B cell (primary cell): ENCODE measurements around the gene FXYD3. TPM values are rescaled to one million over a fixed set of nuclear protein-coding genes. Genes with fewer than 3 reads are reported as not detected.

Experiments
- ATAC-seq: fragments of 200-7000 bp; cut with Tn5 transposase; one replicate; pipeline ENCODE4 v1.10.0; 2021; ENCODE audit warnings: low read depth, mild to moderate bottlenecking, moderate number of reproducible peaks, moderate library complexity
- CTCF ChIA-PET: fragments of 350-600 bp; sonication (Branson Sonifier 250); formaldehyde crosslinking; loops from one replicate; lab custom pipeline; 2021; ENCODE audit warnings: antibody characterized with exemption, inconsistent platforms; lab: Charles Lee
- POLR2A ChIA-PET: fragments of 350-600 bp; sonication (Branson Sonifier 250); formaldehyde crosslinking; loops from one replicate; lab custom pipeline; 2021; ENCODE audit warnings: antibody characterized with exemption; lab: Charles Lee
- DNase-seq: peaks from one replicate; pipeline ENCODE4 v3.0.0; 2013
- H2AFZ ChIP-seq: 2 replicates; pipeline ENCODE4 v1.6.1; 2012; ENCODE audit warnings: mild to moderate bottlenecking, low read depth, low read length; ENCODE audit not compliant: insufficient read depth, poor library complexity, severe bottlenecking
- H3K27ac ChIP-seq, 2 donors: 1 replicate in 1 of 2; 2 replicates in 1 of 2; pipeline ENCODE4 v1.5.1; 2012 to 2013; ENCODE audit warnings: low read length in 2 of 2, mild to moderate bottlenecking in 2 of 2, moderate library complexity in 1 of 2
- H3K27me3 ChIP-seq, 4 experiments: fragments of 200-600 bp in 1 of 4; sonication (generic) in 1 of 4; replicated peaks in 1 of 4; 1 replicate in 2 of 4; 2 replicates in 2 of 4; pipeline versions ENCODE4 v1.6.1 to v1.7.0; 2013 to 2016; ENCODE audit warnings: low read length in 3 of 4, mild to moderate bottlenecking in 2 of 4, mixed read lengths in 1 of 4, moderate library complexity in 1 of 4; ENCODE audit not compliant: insufficient read depth in 4 of 4, control insufficient read depth in 3 of 4; ENCODE audit errors: control extremely low read depth in 1 of 4
- H3K36me3 ChIP-seq, 2 experiments: replicated peaks in 1 of 2; 1 replicate in 1 of 2; 2 replicates in 1 of 2; pipeline versions ENCODE4 v1.6.1 to v1.7.1; 2013; ENCODE audit warnings: low read length in 1 of 2; ENCODE audit not compliant: insufficient read depth in 2 of 2, control insufficient read depth in 1 of 2; ENCODE audit errors: control extremely low read depth in 1 of 2, extremely low read depth in 1 of 2
- H3K4me1 ChIP-seq, 2 donors: fragments of 200-600 bp in 1 of 2; sonication (generic) in 1 of 2; 1 replicate in 1 of 2; 2 replicates in 1 of 2; pipeline versions ENCODE4 v1.5.1 to v1.6.1; 2013 to 2017; ENCODE audit warnings: low read length in 2 of 2; ENCODE audit not compliant: control insufficient read depth in 2 of 2, insufficient read depth in 2 of 2
- H3K4me2 ChIP-seq: replicated peaks from 2 replicates; pipeline ENCODE3; 2012; ENCODE audit warnings: mild to moderate bottlenecking, low read depth, low read length; ENCODE audit not compliant: poor library complexity, severe bottlenecking
- H3K4me3 ChIP-seq, 5 experiments: fragments of 200-600 bp in 1 of 5; sonication (generic) in 1 of 5; 1 replicate in 3 of 5; 2 replicates in 2 of 5; pipeline versions ENCODE4 v1.5.1 to v1.7.0; 2011 to 2016; ENCODE audit warnings: low read length in 4 of 5, mild to moderate bottlenecking in 4 of 5, low read depth in 2 of 5, control low read depth in 1 of 5, moderate library complexity in 1 of 5; ENCODE audit not compliant: insufficient read depth in 1 of 5; ENCODE audit errors: control extremely low read depth in 1 of 5, extremely low read depth in 1 of 5
- H3K79me2 ChIP-seq: fragments of 200-600 bp; sonication (generic); one replicate; pipeline ENCODE4 v1.6.0; 2016; ENCODE audit warnings: low read length; ENCODE audit not compliant: control insufficient read depth, insufficient read depth
- H3K9ac ChIP-seq: fragments of 200-600 bp; sonication (generic); 2 replicates; pipeline ENCODE4 v1.6.1; 2017; ENCODE audit warnings: mild to moderate bottlenecking, low read length, moderate library complexity
- H3K9me3 ChIP-seq, 3 donors: one replicate each; pipeline versions ENCODE4 v1.6.1 to v1.7.1; 2013; ENCODE audit warnings: low read length in 2 of 3; ENCODE audit not compliant: control insufficient read depth in 2 of 3, insufficient read depth in 1 of 3; ENCODE audit errors: control extremely low read depth in 1 of 3
- H4K20me1 ChIP-seq: 2 replicates; pipeline ENCODE4 v1.6.0; 2012; ENCODE audit warnings: mild to moderate bottlenecking, low read length; ENCODE audit not compliant: insufficient read depth, control insufficient read depth, poor library complexity, severe bottlenecking
- H3K27ac Mint-ChIP-seq: one replicate; pipeline ENCODE4 v1.8.0; 2021; ENCODE audit warnings: mixed read lengths
- H3K27me3 Mint-ChIP-seq: one replicate; pipeline ENCODE4 v1.8.0; 2021; ENCODE audit warnings: mixed read lengths
- H3K4me1 Mint-ChIP-seq: one replicate; pipeline ENCODE4 v1.8.0; 2021; ENCODE audit warnings: mixed read lengths
- H3K4me3 Mint-ChIP-seq: one replicate; pipeline ENCODE4 v1.8.0; 2021; ENCODE audit warnings: mixed read lengths
- H3K9me3 Mint-ChIP-seq: one replicate; pipeline ENCODE4 v1.8.0; 2022; ENCODE audit warnings: mixed read lengths; ENCODE audit not compliant: insufficient read depth
- EZH2 ChIP-seq: IDR thresholded peaks from 2 replicates; pipeline ENCODE4 v1.6.1; 2012; ENCODE audit warnings: borderline replicate concordance, low read depth, mild to moderate bottlenecking, moderate library complexity, low read length; ENCODE audit not compliant: insufficient read depth, poor library complexity, severe bottlenecking
- WGBS: methylation state at CpG from one replicate; pipeline ENCODE4 v1.1.5; 2013; ENCODE audit warnings: missing lambda C conversion rate; ENCODE audit not compliant: insufficient coverage; 5-methylcytosine and 5-hydroxymethylcytosine counted together
- intact Hi-C: fragments of 100-400 bp; cut with micrococcal nuclease; formaldehyde crosslinking; loops from one replicate; pipeline ENCODE4 v1.10.0; 2022
- polyA plus RNA-seq: library from polyadenylated mRNA; depleted of rRNA; stranded (reverse); fragments of >200 nt; gene quantifications from 2 replicates; pipeline ENCODE4 v1.2.3, GENCODE V29; 2012
- total RNA-seq, 2 donors: library from RNA; stranded (reverse); fragments of 120-200 nt in 1 of 2; gene quantifications; 1 replicate in 1 of 2; 2 replicates in 1 of 2; pipeline versions ENCODE4 v1.2.3 to v1.2.4, GENCODE V29; 2013 to 2022
- TF ChIP-seq, protein P1 (sequence below): fragments of 200-600 bp; IDR thresholded peaks from one replicate; pipeline ENCODE4 v1.8.0; 2022; ENCODE audit warnings: antibody characterized with exemption, mild to moderate bottlenecking

FXYD3 gene
- total and polyA plus RNA-seq, 2 donors (not counting 1 experiment from before 2014, with no cell fraction given): not detected

DNA sequence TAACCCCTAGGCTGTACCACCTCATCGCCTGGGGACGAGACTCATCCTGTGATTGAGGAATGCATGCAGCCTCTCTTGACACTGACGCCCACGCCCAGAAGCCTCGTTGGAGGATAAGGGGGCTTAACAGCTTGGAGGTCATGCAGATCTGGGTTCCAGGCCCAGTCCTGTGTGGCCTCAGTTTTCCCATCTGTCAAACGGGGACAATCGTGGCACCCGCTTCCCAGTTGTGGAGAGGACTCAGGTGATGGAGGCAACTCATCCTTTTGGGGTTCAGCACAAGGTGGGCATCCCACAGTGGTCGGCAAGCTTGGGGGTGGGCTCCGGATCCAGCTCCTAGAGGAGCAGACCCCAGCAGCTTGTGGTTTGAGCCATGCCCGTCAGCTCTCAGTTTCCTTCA lies 20.6 kb downstream of the FXYD3 start:
- Histone ChIP-seq H3K27me3 (peaks cover 0 to 2% (median 0%) of the 10 kb centered on the region in 4 experiments), H3K9me3 (peaks cover 0 to 3% (median 0%) of the 10 kb centered on the region in 3 donors), H4K20me1 (no peaks in the 10 kb centered on the region), H3K36me3 (no peaks in the 10 kb centered on the region), H2AFZ (no peak overlapping the region), H3K27ac (no peak overlapping the region), H3K79me2 (no peaks in the 10 kb centered on the region), H3K4me1 (peaks cover 4 to 34% of the 10 kb centered on the region in 2 donors), H3K4me3 (no peak overlapping the region), H3K4me2 (no peak overlapping the region), H3K9ac (no peak overlapping the region)
- CTCF ChIA-PET: interaction anchor here (0.7 to 5.9 kb wide), 21 partner anchors 11 to 359 kb away, joined by 3 to 65 read pairs (median 6); partner anchors contain the start of genes FXYD3, FXYD5 and USF2
- no peak for DNase-seq
- no peak for ATAC-seq
- WGBS: 94% methylated on average over 10 of the region's 11 CpGs
- Mint-ChIP-seq H3K27me3 (peaks cover 12% of the 10 kb centered on the region), H3K4me1 (peaks cover 27% of the 10 kb centered on the region), H3K4me3 (no peak overlapping the region), H3K27ac (peak overlapping the region; percentile 3), H3K9me3 (peaks cover 3% of the 10 kb centered on the region)
- TF ChIP-seq EZH2: no peak
- TF ChIP-seq, protein P1, sequence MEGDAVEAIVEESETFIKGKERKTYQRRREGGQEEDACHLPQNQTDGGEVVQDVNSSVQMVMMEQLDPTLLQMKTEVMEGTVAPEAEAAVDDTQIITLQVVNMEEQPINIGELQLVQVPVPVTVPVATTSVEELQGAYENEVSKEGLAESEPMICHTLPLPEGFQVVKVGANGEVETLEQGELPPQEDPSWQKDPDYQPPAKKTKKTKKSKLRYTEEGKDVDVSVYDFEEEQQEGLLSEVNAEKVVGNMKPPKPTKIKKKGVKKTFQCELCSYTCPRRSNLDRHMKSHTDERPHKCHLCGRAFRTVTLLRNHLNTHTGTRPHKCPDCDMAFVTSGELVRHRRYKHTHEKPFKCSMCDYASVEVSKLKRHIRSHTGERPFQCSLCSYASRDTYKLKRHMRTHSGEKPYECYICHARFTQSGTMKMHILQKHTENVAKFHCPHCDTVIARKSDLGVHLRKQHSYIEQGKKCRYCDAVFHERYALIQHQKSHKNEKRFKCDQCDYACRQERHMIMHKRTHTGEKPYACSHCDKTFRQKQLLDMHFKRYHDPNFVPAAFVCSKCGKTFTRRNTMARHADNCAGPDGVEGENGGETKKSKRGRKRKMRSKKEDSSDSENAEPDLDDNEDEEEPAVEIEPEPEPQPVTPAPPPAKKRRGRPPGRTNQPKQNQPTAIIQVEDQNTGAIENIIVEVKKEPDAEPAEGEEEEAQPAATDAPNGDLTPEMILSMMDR: no peak
- POLR2A ChIA-PET: interaction anchor here (1.0 to 1.1 kb wide), 2 partner anchors 12 to 133 kb away, joined by 3 read pairs; no protein-coding TSS in a partner anchor
- intact Hi-C loops: no loop called here

DNA sequence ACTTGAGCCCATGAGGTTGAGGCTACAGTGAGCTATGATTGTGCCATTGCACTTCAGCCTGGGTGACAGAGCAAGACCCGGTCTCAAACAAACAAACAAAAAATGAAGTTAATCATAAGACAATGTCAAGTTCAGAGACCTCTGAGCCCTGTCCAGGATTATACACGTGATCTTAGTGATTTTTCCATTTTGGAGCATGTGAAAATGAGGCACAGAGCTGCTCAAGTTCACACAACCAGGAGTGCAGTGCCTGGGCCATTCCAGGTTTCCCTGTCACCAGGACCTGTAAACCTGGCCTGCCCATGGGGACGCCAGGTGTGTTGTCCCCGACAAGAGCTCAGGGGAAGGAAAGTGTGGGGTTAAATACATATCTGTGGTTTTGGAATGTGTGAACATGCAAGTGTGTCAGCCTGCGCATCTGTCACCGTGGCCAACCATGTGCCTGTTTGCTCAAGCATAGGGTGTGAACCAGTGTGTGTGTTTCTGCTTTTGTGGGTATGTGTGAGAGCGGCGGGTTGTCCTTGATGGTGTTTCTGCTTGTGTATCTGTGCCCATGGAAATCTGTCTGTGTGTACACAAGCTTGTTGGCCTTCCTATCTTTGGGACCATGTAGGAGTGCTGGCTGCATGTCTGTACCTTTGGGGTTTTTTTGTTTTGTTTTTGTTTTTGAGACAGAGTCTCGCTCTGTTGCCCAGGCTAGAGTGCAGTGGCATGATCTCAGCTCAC lies 21.5 kb downstream of the FXYD3 start:
- peaks cover 3% of the 10 kb centered on the region for H3K9me3 Mint-ChIP-seq
- WGBS: 50% methylated on average over 8 of the region's 9 CpGs
- Histone ChIP-seq H3K27me3 (peaks cover 0 to 5% (median under 1%) of the 10 kb centered on the region in 4 experiments), H3K9me3 (peaks cover 0 to 3% (median 0%) of the 10 kb centered on the region in 3 donors), H3K36me3 (no peaks in the 10 kb centered on the region), H2AFZ (no peak overlapping the region), H3K4me2 (no peak overlapping the region), H3K79me2 (no peaks in the 10 kb centered on the region), H3K27ac (no peak overlapping the region), H3K4me1 (peaks cover 12 to 43% of the 10 kb centered on the region in 2 donors), H4K20me1 (no peaks in the 10 kb centered on the region), H3K9ac (no peak overlapping the region), H3K4me3 (no peak overlapping the region)
- ATAC-seq (no peak), DNase-seq (peak; percentile 49)
- TF ChIP-seq, protein P1: no peak
- no peak for TF ChIP-seq EZH2
- peaks cover 36% of the 10 kb centered on the region for H3K4me1 Mint-ChIP-seq
- CTCF ChIA-PET: interaction anchor here (1.0 to 5.9 kb wide), 10 partner anchors 14 to 358 kb away, joined by 3 to 65 read pairs (median 6); partner anchors contain the start of genes FXYD3 and USF2
- POLR2A ChIA-PET: interaction anchor here (0.9 to 1.0 kb wide), 3 partner anchors 12 to 134 kb away, joined by 3 read pairs; no protein-coding TSS in a partner anchor
- no peak overlapping the region for H3K27ac Mint-ChIP-seq
- H3K4me3 Mint-ChIP-seq: no peak overlapping the region
- intact Hi-C loops: no loop called here
- peaks cover 14% of the 10 kb centered on the region for H3K27me3 Mint-ChIP-seq
